HepG2 (cell line): ENCODE data around the gene PEAR1. TPM values are rescaled to one million over a fixed set of nuclear protein-coding genes. Genes with fewer than 3 reads are reported as not detected.

Experiments used
- ATAC-seq: fragments of 200-7000 bp; cut with Tn5 transposase; 3 replicates; pipeline ENCODE4 v1.9.1; 2020; ENCODE audit warnings: mild to moderate bottlenecking, moderate library complexity
- BruUV-seq: library from RNA; stranded (reverse); fragments of 400-500 nt; replicated peaks from 2 replicates; lab custom pipeline; 2021; lab: Mats Ljungman, UMichigan
- CTCF ChIA-PET: fragments of 300-600 bp; formaldehyde crosslinking; extraction: SDS; loops from one replicate; lab custom pipeline; 2021; ENCODE audit warnings: low total read pairs, inconsistent platforms, low intra/inter-chr PET ratio; lab: Yijun Ruan, JAX
- POLR2A ChIA-PET: fragments of 350-600 bp; sonication (Branson Sonifier 250); formaldehyde crosslinking; loops from one replicate; lab custom pipeline; 2020; ENCODE audit warnings: antibody characterized with exemption, inconsistent platforms; lab: Yijun Ruan, JAX
- DNase-seq: peaks from one replicate; pipeline ENCODE4 v3.0.0-alpha.2; 2015; ENCODE audit warnings: low spot score
- FAIRE-seq: peaks from 3 replicates; lab custom pipeline; 2011; peaks lifted over from hg19 to GRCh38; lab: Jason Lieb, UNC
- H2AFZ ChIP-seq: one replicate; pipeline ENCODE4 v1.6.1; 2011; ENCODE audit warnings: low read length, inconsistent platforms
- H3K27ac ChIP-seq: fragments of 300-600 bp; 3 replicates; pipeline ENCODE4 v1.8.0; 2011; ENCODE audit warnings: mixed run types, mild to moderate bottlenecking, mixed read lengths, low read length, inconsistent platforms; ENCODE audit not compliant: insufficient read depth; ENCODE audit errors: extremely low read length
- H3K27me3 ChIP-seq, 2 experiments: fragments of 200-600 bp in 1 of 2; 2 replicates in 1 of 2; 3 replicates in 1 of 2; pipeline versions ENCODE4 v1.6.0 to v1.8.0; 2011; ENCODE audit warnings: low read length in 2 of 2, mild to moderate bottlenecking in 2 of 2, moderate library complexity in 2 of 2, inconsistent platforms in 1 of 2; ENCODE audit not compliant: insufficient read depth in 2 of 2, control insufficient read depth in 1 of 2
- H3K36me3 ChIP-seq, 2 experiments: fragments of 200-600 bp in 1 of 2; replicated peaks in 1 of 2; 2 replicates in 1 of 2; 3 replicates in 1 of 2; pipeline versions ENCODE4 v1.5.1 to v1.8.0; 2011; ENCODE audit warnings: low read length in 2 of 2, inconsistent platforms in 1 of 2; ENCODE audit not compliant: insufficient read depth in 2 of 2, control insufficient read depth in 1 of 2
- H3K4me1 ChIP-seq: 2 replicates; pipeline ENCODE4 v1.5.1; 2012; ENCODE audit warnings: low read length, inconsistent platforms; ENCODE audit not compliant: insufficient read depth
- H3K4me2 ChIP-seq: 2 replicates; pipeline ENCODE4 v1.6.0; 2011; ENCODE audit warnings: low read depth, low read length, inconsistent platforms
- H3K4me3 ChIP-seq, 3 experiments: fragments of 200-600 bp in 1 of 3; sonication (generic), shearing (Covaris generic) in 1 of 3; replicated peaks in 1 of 3; 2 replicates each; pipeline ENCODE4 v1.5.1; 2011 to 2016; ENCODE audit warnings: low read length in 3 of 3, inconsistent platforms in 2 of 3, low read depth in 2 of 3, mild to moderate bottlenecking in 2 of 3, control low read depth in 1 of 3, mixed read lengths in 1 of 3; ENCODE audit not compliant: insufficient read depth in 1 of 3
- H3K79me2 ChIP-seq: one replicate; pipeline ENCODE4 v1.6.1; 2011; ENCODE audit warnings: low read length, inconsistent platforms; ENCODE audit not compliant: insufficient read depth
- H3K9ac ChIP-seq: 2 replicates; pipeline ENCODE4 v1.6.0; 2011; ENCODE audit warnings: mild to moderate bottlenecking, low read depth, low read length, inconsistent platforms; ENCODE audit not compliant: insufficient read depth
- H3K9me3 ChIP-seq: 2 replicates; pipeline ENCODE4 v1.5.1; 2012; ENCODE audit warnings: mild to moderate bottlenecking, low read length
- H4K20me1 ChIP-seq: 2 replicates; pipeline ENCODE4 v1.6.0; 2011; ENCODE audit warnings: inconsistent platforms, mild to moderate bottlenecking, low read length, moderate library complexity; ENCODE audit not compliant: insufficient read depth
- ADNP ChIP-seq: sonication (generic); formaldehyde crosslinking; IDR thresholded peaks from 2 replicates; pipeline ENCODE4 v1.4.0; 2020; ENCODE audit warnings: missing genetic modification reagents
- ARNT2 ChIP-seq: sonication (generic); formaldehyde crosslinking; IDR thresholded peaks from 2 replicates; pipeline ENCODE4 v1.8.0; 2022; ENCODE audit warnings: mild to moderate bottlenecking, low read depth, missing genetic modification reagents, moderate library complexity
- ATF6 ChIP-seq: sonication (generic); formaldehyde crosslinking; conservative IDR thresholded peaks from 2 replicates; pipeline ENCODE4 v1.4.0; 2020; ENCODE audit warnings: missing genetic modification reagents
- CCAR2 ChIP-seq: fragments of 200-400 bp; formaldehyde crosslinking; optimal IDR thresholded peaks from 2 replicates; pipeline ENCODE3; 2018; ENCODE audit warnings: low read depth, mild to moderate bottlenecking, low read length, moderate library complexity
- E2F2 ChIP-seq: sonication (generic); formaldehyde crosslinking; IDR thresholded peaks from 2 replicates; pipeline ENCODE4 v1.4.0; 2020; ENCODE audit warnings: missing genetic modification reagents, borderline replicate concordance
- IRF1 ChIP-seq: sonication (generic); formaldehyde crosslinking; IDR thresholded peaks from 2 replicates; pipeline ENCODE4 v1.4.0; 2020; ENCODE audit warnings: low read depth, mild to moderate bottlenecking, missing genetic modification reagents
- JDP2 ChIP-seq: sonication (generic); formaldehyde crosslinking; IDR thresholded peaks from 2 replicates; pipeline ENCODE4 v1.8.1; 2022; ENCODE audit warnings: missing genetic modification reagents, borderline replicate concordance
- NCOA2 ChIP-seq: sonication (generic); formaldehyde crosslinking; IDR thresholded peaks from 2 replicates; pipeline ENCODE4 v1.8.0; 2022; ENCODE audit warnings: inconsistent platforms
- NFKBIZ ChIP-seq: IDR thresholded peaks from 2 replicates; pipeline ENCODE4 v1.6.1; 2018; ENCODE audit warnings: missing genetic modification reagents, missing compliant biosample characterization
- POLR2A ChIP-seq, 2 experiments: IDR thresholded peaks; 2 replicates each; pipeline ENCODE4 v1.6.1; 2011; ENCODE audit warnings: low read depth in 2 of 2, low read length in 2 of 2, mild to moderate bottlenecking in 1 of 2, moderate library complexity in 1 of 2; ENCODE audit not compliant: insufficient read depth in 1 of 2
- SMAD3 ChIP-seq: sonication (generic); formaldehyde crosslinking; IDR thresholded peaks from 2 replicates; pipeline ENCODE4 v1.4.0; 2020; ENCODE audit warnings: missing genetic modification reagents
- SNAI1 ChIP-seq: sonication (generic); formaldehyde crosslinking; IDR thresholded peaks from 2 replicates; pipeline ENCODE4 v1.5.0; 2020; ENCODE audit warnings: mild to moderate bottlenecking, missing genetic modification reagents, borderline replicate concordance
- TEF ChIP-seq: sonication (generic); formaldehyde crosslinking; IDR thresholded peaks from 2 replicates; pipeline ENCODE4 v1.5.0; 2020; ENCODE audit warnings: missing genetic modification reagents
- ZMAT3 ChIP-seq: sonication (generic); formaldehyde crosslinking; conservative IDR thresholded peaks from 2 replicates; pipeline ENCODE4 v1.7.0; 2021; ENCODE audit warnings: missing genetic modification reagents
- ZNF205 ChIP-seq: IDR thresholded peaks from 2 replicates; pipeline ENCODE4 v1.6.1; 2018; ENCODE audit warnings: missing biosample characterization, missing genetic modification reagents
- ZNF329 ChIP-seq: sonication (generic); formaldehyde crosslinking; IDR thresholded peaks from 2 replicates; pipeline ENCODE4 v1.9.0; 2021; ENCODE audit warnings: low read depth, mild to moderate bottlenecking, missing genetic modification reagents
- ZNF552 ChIP-seq: sonication (generic); formaldehyde crosslinking; IDR thresholded peaks from 2 replicates; pipeline ENCODE4 v1.9.0; 2022; ENCODE audit warnings: missing genetic modification reagents, mild to moderate bottlenecking, borderline replicate concordance
- ZNF572 ChIP-seq: sonication (generic); formaldehyde crosslinking; IDR thresholded peaks from 2 replicates; pipeline ENCODE4 v1.5.1; 2020; ENCODE audit warnings: mild to moderate bottlenecking, missing genetic modification reagents
- ZNF605 ChIP-seq: sonication (generic); formaldehyde crosslinking; IDR thresholded peaks from 2 replicates; pipeline ENCODE4 v1.8.0; 2022; ENCODE audit warnings: mild to moderate bottlenecking, missing genetic modification reagents
- WGBS: methylation state at CpG from one replicate; pipeline ENCODE4 v1.1.6; 2017; ENCODE audit warnings: low lambda C conversion rate; 5-methylcytosine and 5-hydroxymethylcytosine counted together
- in situ Hi-C: cut with HindIII; loops from 2 replicates; pipeline ENCODE4 v1.10.0; 2017; ENCODE audit warnings: low pct_unique_long_range_greater_than_20kb; ENCODE audit not compliant: extremely low pct_ligation_motif_present
- intact Hi-C: fragments of 100-400 bp; cut with micrococcal nuclease; formaldehyde crosslinking; loops from one replicate; pipeline ENCODE4 v1.10.0; 2022; ENCODE audit not compliant: unreplicated experiment
- polyA plus RNA-seq, 8 experiments: library from polyadenylated mRNA; depleted of rRNA in 3 of 8; stranded (reverse) in 7 of 8; unstranded in 1 of 8; fragments of >200 nt; fragmentation: Illumina TruSeq in 4 of 8; extraction: Trizol in 4 of 8; gene quantifications; 2 replicates each; pipeline versions ENCODE4 v1.2.1 to v1.2.3, GENCODE V29; 2011 to 2016; ENCODE audit warnings: low read depth in 4 of 8, missing spikeins in 1 of 8, mixed read lengths in 1 of 8; ENCODE audit not compliant: insufficient read depth in 1 of 8
- total RNA-seq, 5 experiments: library from RNA; depleted of rRNA; stranded (reverse); fragments of >200 nt; fragmentation: Illumina TruSeq; extraction: Trizol; gene quantifications; 2 replicates each; pipeline ENCODE4 v1.2.3, GENCODE V29; 2016; ENCODE audit warnings: low read depth in 1 of 5

PEAR1 gene
- total and polyA plus RNA-seq, 2 of the 13 experiments (the other 11 are each of a cell fraction or from before 2014, with no cell fraction given), result 0.27 to 0.41 TPM

GRCh38 chr1:156848461-156849150 is 44.9 kb upstream of the PEAR1 start (continued):
- no peak for TF ChIP-seq NCOA2 (CRISPR knock-in tag)
- no peak for TF ChIP-seq POLR2A (IDR thresholded peaks at IDR 0.05; ENCODE audit: insufficient read depth in 1 of 2, low read depth in 2 of 2, low read length in 2 of 2)
- TF ChIP-seq ZNF572, result no peak
- TF ChIP-seq ZNF552 (CRISPR knock-in tag), result no peak
- no peak for TF ChIP-seq JDP2
- no peak for TF ChIP-seq ZNF205

GRCh38 chr1:156849151-156849496 is 44.4 kb upstream of the PEAR1 start:
- in situ Hi-C loops, result no loop called here
- H3K4me3 ChIP-seq, result no peak overlapping the region
- ATAC-seq (no peak), FAIRE-seq (no peak), DNase-seq (no peak)
- intact Hi-C loops, result no loop called here
- peaks cover 4 to 35% of the 10 kb centered on the region in 2 experiments; a peak in 2 of 5 replicates for H3K27me3 ChIP-seq
- ChIA-PET POLR2A (no interaction called here), CTCF (no interaction called here)
- WGBS, result 82% methylated on average over 14 of the region's 23 CpGs
- H3K4me1 ChIP-seq, result peaks cover 15% of the 10 kb centered on the region
- no peak overlapping the region for H2AFZ ChIP-seq
- no peaks in the 10 kb centered on the region for H3K9me3 ChIP-seq
- TF ChIP-seq ARNT2 (no peak), ATF6 (CRISPR knock-in tag) (no peak), E2F2 (no peak), CCAR2 (no peak), ADNP (CRISPR knock-in tag) (no peak), IRF1 (CRISPR knock-in tag) (no peak), ZNF329 (CRISPR knock-in tag) (no peak), ZMAT3 (CRISPR knock-in tag) (no peak), NFKBIZ (no peak), TEF (no peak), SMAD3 (no peak), SNAI1 (CRISPR knock-in tag) (no peak), ZNF605 (CRISPR knock-in tag) (no peak)
- no TSS peak for BruUV-seq
- H3K4me2 ChIP-seq, result no peak overlapping the region
- H3K79me2 ChIP-seq, result no peaks in the 10 kb centered on the region
- H3K36me3 ChIP-seq, result no peaks in the 10 kb centered on the region
- H4K20me1 ChIP-seq, result no peaks in the 10 kb centered on the region
- H3K9ac ChIP-seq, result no peak overlapping the region
- H3K27ac ChIP-seq, result no peak overlapping the region
